Fibroblast of the aortic adventitia (primary cell): ENCODE results near the gene POU6F2. TPM values are rescaled to one million over a fixed set of nuclear protein-coding genes. Genes with fewer than 3 reads are reported as not detected.

Experiments
- DNase-seq: peaks from one replicate; pipeline ENCODE4 v3.0.0-alpha.2; 2010; ENCODE audit warnings: low read depth
- H3K4me3 ChIP-seq: 2 replicates; pipeline ENCODE4 v1.5.1; 2011; ENCODE audit warnings: low read depth, mild to moderate bottlenecking, control low read depth, low read length, moderate library complexity
- total RNA-seq: library from RNA; depleted of rRNA; stranded (reverse); fragments of >200 nt; gene quantifications from 2 replicates; pipeline ENCODE4 v1.2.3, GENCODE V29; 2012; ENCODE audit warnings: low replicate concordance
- TF ChIP-seq, protein P1 (sequence below): IDR thresholded peaks from 2 replicates; pipeline ENCODE4 v1.5.1; 2011; ENCODE audit warnings: mild to moderate bottlenecking, low read length, control low read depth, inconsistent platforms; ENCODE audit not compliant: insufficient read depth

The POU6F2 gene
- total RNA-seq, 1 donor = not detected

DNA sequence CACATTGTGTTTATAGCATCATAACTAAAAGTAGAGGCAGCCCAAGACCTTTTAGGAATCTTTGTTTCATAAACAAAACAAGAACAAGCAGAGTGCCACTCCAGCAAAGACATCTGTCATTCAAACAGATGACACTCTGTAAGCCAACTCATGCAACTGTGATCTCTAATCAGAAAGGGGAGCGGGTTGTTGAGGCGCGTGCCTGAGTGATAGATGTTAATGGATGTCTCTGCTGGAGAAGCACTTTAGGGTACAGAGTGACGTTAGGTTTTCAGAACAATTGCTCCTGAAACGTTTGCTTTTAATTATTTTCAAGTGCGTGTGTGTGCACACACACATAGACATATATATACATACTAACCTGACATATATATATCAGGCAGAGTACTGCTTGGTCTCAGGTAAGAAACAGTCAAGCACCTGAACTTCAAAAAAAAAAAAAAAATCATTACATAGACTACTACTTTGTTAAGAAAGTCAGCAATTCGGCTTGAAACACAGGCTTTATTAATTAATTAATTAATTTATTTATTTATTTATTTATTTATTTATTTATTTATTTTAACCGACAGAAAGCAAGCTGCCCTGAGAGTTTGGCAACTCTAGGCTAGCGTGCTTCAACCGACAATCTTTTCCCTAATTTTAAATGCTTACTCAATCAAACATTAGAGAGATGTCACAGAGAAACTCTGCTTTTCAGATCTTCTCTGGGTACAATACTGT, 109.1 kb downstream of the POU6F2 start:
- no peak overlapping the region for H3K4me3 ChIP-seq
- no peak for DNase-seq
- TF ChIP-seq, protein P1, sequence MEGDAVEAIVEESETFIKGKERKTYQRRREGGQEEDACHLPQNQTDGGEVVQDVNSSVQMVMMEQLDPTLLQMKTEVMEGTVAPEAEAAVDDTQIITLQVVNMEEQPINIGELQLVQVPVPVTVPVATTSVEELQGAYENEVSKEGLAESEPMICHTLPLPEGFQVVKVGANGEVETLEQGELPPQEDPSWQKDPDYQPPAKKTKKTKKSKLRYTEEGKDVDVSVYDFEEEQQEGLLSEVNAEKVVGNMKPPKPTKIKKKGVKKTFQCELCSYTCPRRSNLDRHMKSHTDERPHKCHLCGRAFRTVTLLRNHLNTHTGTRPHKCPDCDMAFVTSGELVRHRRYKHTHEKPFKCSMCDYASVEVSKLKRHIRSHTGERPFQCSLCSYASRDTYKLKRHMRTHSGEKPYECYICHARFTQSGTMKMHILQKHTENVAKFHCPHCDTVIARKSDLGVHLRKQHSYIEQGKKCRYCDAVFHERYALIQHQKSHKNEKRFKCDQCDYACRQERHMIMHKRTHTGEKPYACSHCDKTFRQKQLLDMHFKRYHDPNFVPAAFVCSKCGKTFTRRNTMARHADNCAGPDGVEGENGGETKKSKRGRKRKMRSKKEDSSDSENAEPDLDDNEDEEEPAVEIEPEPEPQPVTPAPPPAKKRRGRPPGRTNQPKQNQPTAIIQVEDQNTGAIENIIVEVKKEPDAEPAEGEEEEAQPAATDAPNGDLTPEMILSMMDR = no peak

GRCh38 chr7:39088730-39089593, 111.3 kb downstream of the POU6F2 start:
- no peak overlapping the region for H3K4me3 ChIP-seq
- TF ChIP-seq, protein P1 = no peak
- no peak for DNase-seq

DNA sequence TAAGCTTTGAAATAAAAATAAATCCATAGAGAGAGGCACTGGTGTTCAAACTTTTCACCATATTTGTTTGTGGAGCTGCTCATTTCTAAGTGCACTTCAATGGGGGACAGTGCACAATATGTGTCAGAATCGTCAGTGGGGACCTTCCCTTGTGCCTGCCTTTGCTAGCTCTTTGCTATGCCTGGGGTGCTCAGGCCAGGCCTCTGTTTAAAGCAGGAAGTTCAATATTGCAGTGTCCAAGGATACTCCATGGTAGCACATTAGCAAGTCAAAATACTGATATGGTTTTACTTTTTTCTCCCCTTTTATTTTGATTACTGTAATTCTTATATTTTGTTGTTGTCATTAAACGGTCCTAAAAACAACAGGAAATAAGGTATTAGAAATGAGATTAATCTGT, 113.4 kb downstream of the POU6F2 start:
- TF ChIP-seq, protein P1 = no peak
- no peak overlapping the region for H3K4me3 ChIP-seq
- DNase-seq = no peak

- TF ChIP-seq, protein P1 = no peak
- no peak overlapping the region for H3K4me3 ChIP-seq
- no peak for DNase-seq
These were observed 114.1 kb downstream of the POU6F2 start for GRCh38 chr7:39091774-39092173.

- no peak overlapping the region for H3K4me3 ChIP-seq
- TF ChIP-seq, protein P1 = no peak
- DNase-seq = no peak
These were observed 117.0 kb downstream of the POU6F2 start for GRCh38 chr7:39094731-39095130.

GRCh38 chr7:39095875-39096619, 118.3 kb downstream of the POU6F2 start:
- TF ChIP-seq, protein P1 = no peak
- no peak for DNase-seq
- H3K4me3 ChIP-seq = no peak overlapping the region
